SK-N-SH (cell line): Measurements from ENCODE around the gene SPATA13. TPM values are rescaled to one million over a fixed set of nuclear protein-coding genes. Genes with fewer than 3 reads are reported as not detected.

ENCODE experiments used
- CTCF ChIA-PET: fragments of 300-600, 350-600 bp; formaldehyde crosslinking; extraction: SDS; loops from one replicate; lab custom pipeline; 2021; lab: Yijun Ruan, JAX
- POLR2A ChIA-PET: fragments of 350-600 bp; sonication (Branson Sonifier 250); formaldehyde crosslinking; extraction: SDS; loops from one replicate; lab custom pipeline; 2020; ENCODE audit warnings: antibody characterized with exemption, inconsistent platforms; lab: Yijun Ruan, JAX
- DNase-seq: peaks from one replicate; pipeline ENCODE4 v3.0.0; 2012
- H2AFZ ChIP-seq: fragments of 200-600 bp; sonication (generic); 2 replicates; pipeline ENCODE4 v1.8.1; 2016; ENCODE audit warnings: antibody characterized with exemption, mild to moderate bottlenecking, low read depth
- H3F3A ChIP-seq: fragments of 200-600 bp; sonication (generic); replicated peaks from 2 replicates; pipeline ENCODE3; 2016; ENCODE audit warnings: antibody characterized with exemption, mild to moderate bottlenecking; ENCODE audit not compliant: insufficient read depth
- H3K27ac ChIP-seq, 2 experiments: fragments of 200-500 bp in 1 of 2; fragments of 200-600 bp in 1 of 2; sonication (Bioruptor generic) in 1 of 2; sonication (generic), shearing (Covaris generic) in 1 of 2; 2 replicates each; pipeline versions ENCODE4 v1.5.1 to v1.6.1; 2014 to 2016; ENCODE audit warnings: low read depth in 2 of 2, inconsistent platforms in 1 of 2, low read length in 1 of 2, mild to moderate bottlenecking in 1 of 2, mixed read lengths in 1 of 2
- H3K27me3 ChIP-seq: fragments of 200-600 bp; sonication (generic), shearing (Covaris generic); 2 replicates; pipeline ENCODE4 v1.6.1; 2016; ENCODE audit warnings: mixed run types; ENCODE audit not compliant: insufficient read depth
- H3K36me3 ChIP-seq, 2 experiments: fragments of 200-500 bp in 1 of 2; fragments of 200-600 bp in 1 of 2; sonication (Bioruptor generic) in 1 of 2; sonication (generic) in 1 of 2; replicated peaks in 1 of 2; 2 replicates each; pipeline versions ENCODE3 to v1.5.1; 2014 to 2016; ENCODE audit warnings: low read length in 1 of 2, mild to moderate bottlenecking in 1 of 2; ENCODE audit not compliant: insufficient read depth in 2 of 2, control insufficient read depth in 1 of 2
- H3K4me1 ChIP-seq, 2 experiments: fragments of 200-500 bp in 1 of 2; fragments of 200-600 bp in 1 of 2; sonication (Bioruptor generic) in 1 of 2; sonication (generic), shearing (Covaris generic) in 1 of 2; 2 replicates each; pipeline versions ENCODE4 v1.5.1 to v1.6.1; 2014 to 2016; ENCODE audit warnings: low read depth in 1 of 2, low read length in 1 of 2, mixed run types in 1 of 2; ENCODE audit not compliant: insufficient read depth in 2 of 2, control insufficient read depth in 1 of 2
- H3K4me2 ChIP-seq: fragments of 200-600 bp; sonication (generic), shearing (Covaris generic); 2 replicates; pipeline ENCODE4 v1.6.1; 2017; ENCODE audit warnings: mixed run types
- H3K4me3 ChIP-seq, 2 experiments: fragments of 200-500 bp in 1 of 2; fragments of 200-600 bp in 1 of 2; sonication (Bioruptor generic) in 1 of 2; sonication (generic), shearing (Covaris generic) in 1 of 2; 2 replicates each; pipeline versions ENCODE4 v1.5.1 to v1.8.1; 2014 to 2016; ENCODE audit warnings: low read depth in 2 of 2, inconsistent platforms in 1 of 2, low read length in 1 of 2, mild to moderate bottlenecking in 1 of 2, mixed read lengths in 1 of 2, moderate library complexity in 1 of 2
- H3K79me2 ChIP-seq: fragments of 200-600 bp; sonication (generic); 2 replicates; pipeline ENCODE4 v1.8.1; 2017; ENCODE audit warnings: mild to moderate bottlenecking; ENCODE audit not compliant: insufficient read depth
- H3K9ac ChIP-seq: fragments of 200-600 bp; sonication (generic); 2 replicates; pipeline ENCODE4 v1.6.1; 2017; ENCODE audit warnings: mixed run types
- H3K9me2 ChIP-seq: fragments of 200-600 bp; sonication (generic); 2 replicates; pipeline ENCODE4 v1.6.1; 2017; ENCODE audit warnings: mixed run types
- H3K9me3 ChIP-seq: fragments of 200-600 bp; sonication (generic); 2 replicates; pipeline ENCODE4 v1.6.1; 2017; ENCODE audit warnings: mixed run types, mild to moderate bottlenecking, moderate library complexity
- H4K20me1 ChIP-seq: fragments of 200-600 bp; sonication (generic); 2 replicates; pipeline ENCODE4 v1.6.1; 2017; ENCODE audit warnings: mild to moderate bottlenecking, mixed run types; ENCODE audit not compliant: insufficient read depth
- CHD2 ChIP-seq: fragments of 150-350 bp; IDR thresholded peaks from 2 replicates; pipeline ENCODE4 v1.6.1; 2018; ENCODE audit warnings: low read length; ENCODE audit not compliant: partially characterized antibody
- ELF1 ChIP-seq: IDR thresholded peaks from 2 replicates; pipeline ENCODE4 v1.4.0; 2012
- EP300 ChIP-seq, 2 experiments: IDR thresholded peaks; 2 replicates each; pipeline versions ENCODE4 v1.4.0 to v1.6.1; 2012; ENCODE audit warnings: borderline replicate concordance in 1 of 2, low read depth in 1 of 2, low read length in 1 of 2
- FOSL2 ChIP-seq: IDR thresholded peaks from 2 replicates; pipeline ENCODE4 v1.4.0; 2012; ENCODE audit warnings: low read depth, mild to moderate bottlenecking, moderate library complexity, borderline replicate concordance
- FOXJ3 ChIP-seq: sonication (generic); formaldehyde crosslinking; IDR thresholded peaks from 2 replicates; pipeline ENCODE4 v1.5.1; 2020; ENCODE audit warnings: mild to moderate bottlenecking, missing genetic modification reagents
- GABPA ChIP-seq: IDR thresholded peaks from 2 replicates; pipeline ENCODE4 v1.4.0; 2012; ENCODE audit warnings: low read depth, mild to moderate bottlenecking
- GATA2 ChIP-seq: sonication (generic); formaldehyde crosslinking; IDR thresholded peaks from 2 replicates; pipeline ENCODE4 v1.5.0; 2020; ENCODE audit warnings: mild to moderate bottlenecking, missing genetic modification reagents
- JUND ChIP-seq: IDR thresholded peaks from 2 replicates; pipeline ENCODE4 v1.4.0; 2012
- MXI1 ChIP-seq: IDR thresholded peaks from 2 replicates; pipeline ENCODE4 v1.6.1; 2012; ENCODE audit warnings: mild to moderate bottlenecking, low read depth, low read length, improper control_type of control experiment
- RAD21 ChIP-seq: IDR thresholded peaks from 2 replicates; pipeline ENCODE4 v1.6.1; 2012; ENCODE audit warnings: mild to moderate bottlenecking, low read length
- RFX5 ChIP-seq: IDR thresholded peaks from 2 replicates; pipeline ENCODE4 v1.6.1; 2012; ENCODE audit warnings: mild to moderate bottlenecking, improper control_type of control experiment, low read length
- RXRA ChIP-seq: IDR thresholded peaks from 2 replicates; pipeline ENCODE4 v1.4.0; 2012; ENCODE audit warnings: low read depth, mild to moderate bottlenecking, borderline replicate concordance
- SIN3A ChIP-seq: IDR thresholded peaks from 2 replicates; pipeline ENCODE4 v1.6.1; 2012; ENCODE audit warnings: low read depth, mild to moderate bottlenecking, low read length, moderate library complexity, borderline replicate concordance
- TAF1 ChIP-seq: IDR thresholded peaks from 2 replicates; pipeline ENCODE4 v1.6.1; 2012; ENCODE audit warnings: low read depth, mild to moderate bottlenecking, low read length, moderate library complexity, borderline replicate concordance
- TCF12 ChIP-seq: IDR thresholded peaks from 2 replicates; pipeline ENCODE4 v1.4.0; 2012
- YY1 ChIP-seq: IDR thresholded peaks from 2 replicates; pipeline ENCODE4 v1.4.0; 2012; ENCODE audit warnings: low read depth, mild to moderate bottlenecking
- WGBS: methylation state at CpG from one replicate; pipeline ENCODE4 v1.1.6; 2017; ENCODE audit warnings: low lambda C conversion rate; 5-methylcytosine and 5-hydroxymethylcytosine counted together
- polyA plus RNA-seq, 3 experiments: library from polyadenylated mRNA; depleted of rRNA; stranded (reverse); fragments of >200 nt; gene quantifications; 2 replicates each; pipeline ENCODE4 v1.2.3, GENCODE V29; 2012
- TF ChIP-seq, protein P1 (sequence below): fragments of 150-350 bp; IDR thresholded peaks from 2 replicates; pipeline ENCODE4 v1.6.1; 2017; ENCODE audit warnings: antibody characterized with exemption, low read length, low read depth, borderline replicate concordance
- TF ChIP-seq, protein P2 (sequence below): fragments of 150-350 bp; IDR thresholded peaks from 2 replicates; pipeline ENCODE4 v1.6.1; 2016; ENCODE audit warnings: mild to moderate bottlenecking, low read depth, low read length
- TF ChIP-seq, protein P3 (sequence below): IDR thresholded peaks from 2 replicates; pipeline ENCODE4 v1.6.1; 2012; ENCODE audit warnings: mild to moderate bottlenecking, low read depth, low read length, moderate library complexity
- TF ChIP-seq, protein P4 (sequence below): IDR thresholded peaks from 2 replicates; pipeline ENCODE4 v1.4.0; 2012; ENCODE audit warnings: low read depth, borderline replicate concordance

The SPATA13 gene
- polyA plus RNA-seq, 1 of the 3 experiments (the other 2 are of a cell fraction), result 4.3 TPM

DNA sequence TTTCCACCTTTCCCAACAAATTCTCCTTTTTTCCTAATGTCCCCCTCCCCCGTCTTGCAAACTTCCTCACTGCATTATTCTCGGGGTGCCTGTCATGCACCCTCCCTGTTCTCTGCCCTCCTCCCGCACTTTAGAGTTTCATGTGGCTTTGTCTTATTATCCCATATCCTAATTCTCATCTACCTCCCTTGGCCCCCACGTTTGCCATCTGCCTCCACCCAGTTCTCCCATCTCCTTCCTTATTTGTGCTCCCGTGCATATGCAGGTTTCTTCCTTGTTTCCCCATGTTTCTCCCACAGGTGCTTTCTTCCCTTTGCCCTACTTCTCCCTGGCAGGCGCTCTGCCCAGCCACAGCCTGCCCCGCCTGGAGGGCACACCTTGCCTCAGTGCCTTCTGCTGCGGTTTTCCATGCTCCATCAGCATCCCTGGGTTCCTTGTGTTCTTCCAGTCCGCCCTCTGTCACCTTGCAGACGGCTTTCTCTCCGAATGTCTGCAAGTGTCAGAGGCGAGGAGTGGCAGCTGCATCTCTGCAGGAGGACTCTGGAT lies 1.5 kb downstream of the SPATA13 start:
- no peak overlapping the region for H3K4me2 ChIP-seq
- no peaks in the 10 kb centered on the region for H3K27me3 ChIP-seq
- no peaks in the 10 kb centered on the region; the same call in 1 of the 2 replicates for H4K20me1 ChIP-seq
- no peak overlapping the region for H3K27ac ChIP-seq
- H3F3A ChIP-seq, result no peaks in the 10 kb centered on the region
- TF ChIP-seq FOXJ3 (CRISPR knock-in tag), result no peak
- no peak for TF ChIP-seq RFX5
- TF ChIP-seq JUND, result no peak
- no peak for TF ChIP-seq EP300 (IDR thresholded peaks at IDR 0.05; ENCODE audit: borderline replicate concordance in 1 of 2, low read depth in 1 of 2, low read length in 1 of 2)
- no peak for TF ChIP-seq RAD21
- no peak for TF ChIP-seq FOSL2
- no peak for TF ChIP-seq TAF1
- TF ChIP-seq GABPA, result no peak
- TF ChIP-seq CHD2, result no peak
- TF ChIP-seq, all 33 proteins: peak for 0
- no peaks in the 10 kb centered on the region for H3K9me2 ChIP-seq
- H3K79me2 ChIP-seq, result no peaks in the 10 kb centered on the region
- 91% methylated on average over 12 of the region's 12 CpGs for WGBS
- H3K4me1 ChIP-seq, result peaks cover 4 to 11% of the 10 kb centered on the region in 2 experiments; a peak in 2 of 4 replicates
- H3K36me3 ChIP-seq, result no peaks in the 10 kb centered on the region
- no peak overlapping the region for H2AFZ ChIP-seq
- ChIA-PET POLR2A (no interaction called here), CTCF (interaction anchor here (1.2 to 2.0 kb wide), 2 partner anchors 67 to 109 kb away, joined by 3 to 6 read pairs; no protein-coding TSS in a partner anchor)
- no peak overlapping the region for H3K9ac ChIP-seq
- DNase-seq, result no peak
- H3K9me3 ChIP-seq, result no peaks in the 10 kb centered on the region
- no peak overlapping the region for H3K4me3 ChIP-seq

DNA sequence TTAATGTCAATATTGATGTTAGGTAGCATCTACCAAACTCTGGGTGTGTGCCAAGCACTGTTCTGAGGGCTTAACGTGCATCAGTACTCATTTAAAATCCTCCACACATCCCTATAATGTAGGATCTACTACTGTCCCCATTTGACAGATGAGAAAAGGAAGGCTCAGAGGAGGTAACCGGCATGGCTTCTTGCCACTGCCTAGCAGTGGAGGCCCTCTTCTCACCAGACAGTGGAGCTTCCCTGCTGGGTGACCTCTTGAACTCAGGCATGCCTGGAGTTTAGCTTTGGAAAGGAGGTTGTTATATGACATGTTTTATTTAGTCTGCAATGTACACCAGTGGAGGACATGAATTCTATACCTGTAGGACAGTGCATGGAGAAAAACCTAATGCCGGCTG lies 2.1 kb downstream of the SPATA13 start:
- no peak overlapping the region for H3K9ac ChIP-seq
- no peaks in the 10 kb centered on the region for H3K9me2 ChIP-seq
- DNase-seq, result no peak
- ChIA-PET POLR2A (no interaction called here), CTCF (interaction anchor here (1.3 to 2.0 kb wide), 2 partner anchors 14 to 109 kb away, joined by 3 to 6 read pairs; no protein-coding TSS in a partner anchor)
- WGBS, result 87% methylated on average over 3 of the region's 3 CpGs
- H3F3A ChIP-seq, result no peaks in the 10 kb centered on the region
- H3K4me3 ChIP-seq, result no peak overlapping the region
- no peak overlapping the region for H3K27ac ChIP-seq
- no peak overlapping the region for H2AFZ ChIP-seq
- H3K36me3 ChIP-seq, result no peaks in the 10 kb centered on the region
- H3K9me3 ChIP-seq, result no peaks in the 10 kb centered on the region
- H3K79me2 ChIP-seq, result no peaks in the 10 kb centered on the region
- H3K27me3 ChIP-seq, result no peaks in the 10 kb centered on the region
- H4K20me1 ChIP-seq, result no peaks in the 10 kb centered on the region; the same call in 1 of the 2 replicates
- H3K4me1 ChIP-seq, result peaks cover 4 to 11% of the 10 kb centered on the region in 2 experiments; a peak in 2 of 4 replicates
- H3K4me2 ChIP-seq, result no peak overlapping the region
- TF ChIP-seq, protein P1, sequence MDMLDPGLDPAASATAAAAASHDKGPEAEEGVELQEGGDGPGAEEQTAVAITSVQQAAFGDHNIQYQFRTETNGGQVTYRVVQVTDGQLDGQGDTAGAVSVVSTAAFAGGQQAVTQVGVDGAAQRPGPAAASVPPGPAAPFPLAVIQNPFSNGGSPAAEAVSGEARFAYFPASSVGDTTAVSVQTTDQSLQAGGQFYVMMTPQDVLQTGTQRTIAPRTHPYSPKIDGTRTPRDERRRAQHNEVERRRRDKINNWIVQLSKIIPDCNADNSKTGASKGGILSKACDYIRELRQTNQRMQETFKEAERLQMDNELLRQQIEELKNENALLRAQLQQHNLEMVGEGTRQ, result no peak
- no peak for TF ChIP-seq YY1
- TF ChIP-seq, protein P2, sequence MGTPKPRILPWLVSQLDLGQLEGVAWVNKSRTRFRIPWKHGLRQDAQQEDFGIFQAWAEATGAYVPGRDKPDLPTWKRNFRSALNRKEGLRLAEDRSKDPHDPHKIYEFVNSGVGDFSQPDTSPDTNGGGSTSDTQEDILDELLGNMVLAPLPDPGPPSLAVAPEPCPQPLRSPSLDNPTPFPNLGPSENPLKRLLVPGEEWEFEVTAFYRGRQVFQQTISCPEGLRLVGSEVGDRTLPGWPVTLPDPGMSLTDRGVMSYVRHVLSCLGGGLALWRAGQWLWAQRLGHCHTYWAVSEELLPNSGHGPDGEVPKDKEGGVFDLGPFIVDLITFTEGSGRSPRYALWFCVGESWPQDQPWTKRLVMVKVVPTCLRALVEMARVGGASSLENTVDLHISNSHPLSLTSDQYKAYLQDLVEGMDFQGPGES, result no peak
- TF ChIP-seq SIN3A, result no peak
- TF ChIP-seq TCF12, result no peak
- TF ChIP-seq TAF1, result no peak
- TF ChIP-seq RFX5, result no peak
- no peak for TF ChIP-seq EP300 (IDR thresholded peaks at IDR 0.05; ENCODE audit: borderline replicate concordance in 1 of 2, low read depth in 1 of 2, low read length in 1 of 2)
- no peak for TF ChIP-seq GATA2 (CRISPR knock-in tag)
- TF ChIP-seq, protein P3, sequence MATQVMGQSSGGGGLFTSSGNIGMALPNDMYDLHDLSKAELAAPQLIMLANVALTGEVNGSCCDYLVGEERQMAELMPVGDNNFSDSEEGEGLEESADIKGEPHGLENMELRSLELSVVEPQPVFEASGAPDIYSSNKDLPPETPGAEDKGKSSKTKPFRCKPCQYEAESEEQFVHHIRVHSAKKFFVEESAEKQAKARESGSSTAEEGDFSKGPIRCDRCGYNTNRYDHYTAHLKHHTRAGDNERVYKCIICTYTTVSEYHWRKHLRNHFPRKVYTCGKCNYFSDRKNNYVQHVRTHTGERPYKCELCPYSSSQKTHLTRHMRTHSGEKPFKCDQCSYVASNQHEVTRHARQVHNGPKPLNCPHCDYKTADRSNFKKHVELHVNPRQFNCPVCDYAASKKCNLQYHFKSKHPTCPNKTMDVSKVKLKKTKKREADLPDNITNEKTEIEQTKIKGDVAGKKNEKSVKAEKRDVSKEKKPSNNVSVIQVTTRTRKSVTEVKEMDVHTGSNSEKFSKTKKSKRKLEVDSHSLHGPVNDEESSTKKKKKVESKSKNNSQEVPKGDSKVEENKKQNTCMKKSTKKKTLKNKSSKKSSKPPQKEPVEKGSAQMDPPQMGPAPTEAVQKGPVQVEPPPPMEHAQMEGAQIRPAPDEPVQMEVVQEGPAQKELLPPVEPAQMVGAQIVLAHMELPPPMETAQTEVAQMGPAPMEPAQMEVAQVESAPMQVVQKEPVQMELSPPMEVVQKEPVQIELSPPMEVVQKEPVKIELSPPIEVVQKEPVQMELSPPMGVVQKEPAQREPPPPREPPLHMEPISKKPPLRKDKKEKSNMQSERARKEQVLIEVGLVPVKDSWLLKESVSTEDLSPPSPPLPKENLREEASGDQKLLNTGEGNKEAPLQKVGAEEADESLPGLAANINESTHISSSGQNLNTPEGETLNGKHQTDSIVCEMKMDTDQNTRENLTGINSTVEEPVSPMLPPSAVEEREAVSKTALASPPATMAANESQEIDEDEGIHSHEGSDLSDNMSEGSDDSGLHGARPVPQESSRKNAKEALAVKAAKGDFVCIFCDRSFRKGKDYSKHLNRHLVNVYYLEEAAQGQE, result no peak
- TF ChIP-seq RXRA, result no peak
- TF ChIP-seq, protein P4, sequence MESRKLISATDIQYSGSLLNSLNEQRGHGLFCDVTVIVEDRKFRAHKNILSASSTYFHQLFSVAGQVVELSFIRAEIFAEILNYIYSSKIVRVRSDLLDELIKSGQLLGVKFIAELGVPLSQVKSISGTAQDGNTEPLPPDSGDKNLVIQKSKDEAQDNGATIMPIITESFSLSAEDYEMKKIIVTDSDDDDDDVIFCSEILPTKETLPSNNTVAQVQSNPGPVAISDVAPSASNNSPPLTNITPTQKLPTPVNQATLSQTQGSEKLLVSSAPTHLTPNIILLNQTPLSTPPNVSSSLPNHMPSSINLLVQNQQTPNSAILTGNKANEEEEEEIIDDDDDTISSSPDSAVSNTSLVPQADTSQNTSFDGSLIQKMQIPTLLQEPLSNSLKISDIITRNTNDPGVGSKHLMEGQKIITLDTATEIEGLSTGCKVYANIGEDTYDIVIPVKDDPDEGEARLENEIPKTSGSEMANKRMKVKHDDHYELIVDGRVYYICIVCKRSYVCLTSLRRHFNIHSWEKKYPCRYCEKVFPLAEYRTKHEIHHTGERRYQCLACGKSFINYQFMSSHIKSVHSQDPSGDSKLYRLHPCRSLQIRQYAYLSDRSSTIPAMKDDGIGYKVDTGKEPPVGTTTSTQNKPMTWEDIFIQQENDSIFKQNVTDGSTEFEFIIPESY, result no peak
- TF ChIP-seq MXI1, result no peak
- TF ChIP-seq ELF1, result no peak
